Measurements from ENCODE around the gene KL. TPM values are rescaled to one million over a fixed set of nuclear protein-coding genes. Genes with fewer than 3 reads are reported as not detected.

The KL gene
- total RNA-seq, 1 donor from 2014 or later: 0.12 TPM

- no peaks in the 10 kb centered on the region for H3K27me3 Mint-ChIP-seq (ENCODE audit: low read depth)
- no peak overlapping the region for H3K4me3 Mint-ChIP-seq
- no peak overlapping the region for H3K27ac Mint-ChIP-seq (ENCODE audit: unreplicated experiment)
- H3K9me3 Mint-ChIP-seq: peaks cover 4% of the 10 kb centered on the region
- no peaks in the 10 kb centered on the region for H3K36me3 Mint-ChIP-seq (ENCODE audit: low read depth)
- TF ChIP-seq CTCF (conservative IDR thresholded peaks at IDR 0.05): no peak
- no peak for DNase-seq (ENCODE audit: low read depth, low spot score)
- H3K4me1 Mint-ChIP-seq: no peaks in the 10 kb centered on the region
These were observed 26.3 kb upstream of the KL start for GRCh38 chr13:32989942-32990341.

- Mint-ChIP-seq H3K4me1 (no peaks in the 10 kb centered on the region), H3K4me3 (no peak overlapping the region), H3K9me3 (no peaks in the 10 kb centered on the region), H3K27me3 (ENCODE audit: low read depth) (no peaks in the 10 kb centered on the region), H3K27ac (ENCODE audit: unreplicated experiment) (no peak overlapping the region), H3K36me3 (ENCODE audit: low read depth) (no peaks in the 10 kb centered on the region)
- DNase-seq (ENCODE audit: low read depth, low spot score): no peak
- no peak for TF ChIP-seq CTCF (conservative IDR thresholded peaks at IDR 0.05)
These were observed 23.1 kb upstream of the KL start for GRCh38 chr13:32993145-32993544.

- Mint-ChIP-seq H3K27ac (ENCODE audit: unreplicated experiment) (no peak overlapping the region), H3K4me1 (no peaks in the 10 kb centered on the region), H3K9me3 (peaks cover 3% of the 10 kb centered on the region), H3K36me3 (ENCODE audit: low read depth) (no peaks in the 10 kb centered on the region), H3K27me3 (ENCODE audit: low read depth) (no peaks in the 10 kb centered on the region), H3K4me3 (no peak overlapping the region)
- TF ChIP-seq CTCF (conservative IDR thresholded peaks at IDR 0.05): no peak
- no peak for DNase-seq (ENCODE audit: low read depth, low spot score)
These were observed 18.8 kb upstream of the KL start for GRCh38 chr13:32997399-32997798.

- H3K4me3 Mint-ChIP-seq: no peak overlapping the region
- peaks cover 7% of the 10 kb centered on the region for H3K9me3 Mint-ChIP-seq
- H3K27ac Mint-ChIP-seq (ENCODE audit: unreplicated experiment): no peak overlapping the region
- no peak for DNase-seq (ENCODE audit: low read depth, low spot score)
- H3K4me1 Mint-ChIP-seq: peaks cover 9% of the 10 kb centered on the region
- H3K27me3 Mint-ChIP-seq (ENCODE audit: low read depth): no peaks in the 10 kb centered on the region
- H3K36me3 Mint-ChIP-seq (ENCODE audit: low read depth): no peaks in the 10 kb centered on the region
- no peak for TF ChIP-seq CTCF (conservative IDR thresholded peaks at IDR 0.05)
These were observed 17.3 kb upstream of the KL start for GRCh38 chr13:32998966-32999365.

- no peaks in the 10 kb centered on the region for H3K36me3 Mint-ChIP-seq (ENCODE audit: low read depth)
- no peak overlapping the region for H3K27ac Mint-ChIP-seq (ENCODE audit: unreplicated experiment)
- DNase-seq (ENCODE audit: low read depth, low spot score): no peak
- peaks cover 7% of the 10 kb centered on the region for H3K9me3 Mint-ChIP-seq
- no peak for TF ChIP-seq CTCF (conservative IDR thresholded peaks at IDR 0.05)
- peaks cover 23% of the 10 kb centered on the region for H3K4me1 Mint-ChIP-seq
- H3K27me3 Mint-ChIP-seq (ENCODE audit: low read depth): no peaks in the 10 kb centered on the region
- H3K4me3 Mint-ChIP-seq: no peak overlapping the region
These were observed 15.9 kb upstream of the KL start for GRCh38 chr13:33000365-33000764.

Data from neural crest cell (in vitro differentiated cells).